ENCODE measurements around the gene XIAP. TPM values are rescaled to one million over a fixed set of nuclear protein-coding genes. Genes with fewer than 3 reads are reported as not detected.
"Not testable (repeated sequence)": the region's sequence is repeated elsewhere in the genome, so short reads cannot be mapped to it uniquely, and the experiment has no call there.

XIAP gene
- polyA plus RNA-seq, 6 donors from 2014 or later = 2.5 to 15.8 (median 9.4) TPM

- no peak overlapping the region for H3K4me3 Mint-ChIP-seq
- no peaks in the 10 kb centered on the region for H3K9me3 Mint-ChIP-seq
- DNase-seq (peak; percentile 45), ATAC-seq (ENCODE audit: low read depth in 2 of 2) (peak; percentile 44 to 45)
- peaks cover 6 to 8% (median 8%) of the 10 kb centered on the region in 3 donors for H3K4me1 Mint-ChIP-seq
- H3K27me3 Mint-ChIP-seq = no peaks in the 10 kb centered on the region
- H3K27ac Mint-ChIP-seq = no peak overlapping the region
- H3K36me3 Mint-ChIP-seq = no peaks in the 10 kb centered on the region
These were observed 25.1 kb downstream of the XIAP start for GRCh38 chrX:123884809-123885408.

DNA sequence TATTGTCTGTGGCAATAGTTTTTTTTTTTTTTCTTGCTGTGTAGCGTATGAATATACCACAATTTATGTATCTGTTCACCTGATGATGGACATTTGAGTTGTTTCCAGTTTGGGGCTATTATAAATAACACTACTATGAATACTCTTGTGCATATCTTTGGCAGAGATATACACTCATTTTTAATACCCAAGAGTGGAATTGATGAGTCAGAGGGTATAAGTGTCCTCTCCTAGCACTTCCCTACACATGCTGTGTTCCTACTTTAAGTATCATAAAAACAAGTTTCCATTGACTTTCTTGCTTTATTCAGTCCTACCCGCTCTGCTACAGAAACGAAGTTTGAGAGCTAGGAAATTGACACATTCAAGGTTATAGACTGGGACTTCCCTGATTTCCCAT is 39.8 kb downstream of the XIAP start:
- DNase-seq (no peak), ATAC-seq (ENCODE audit: low read depth in 2 of 2) (no peak)
- H3K27ac Mint-ChIP-seq = peak overlapping the region in 2 of 6 donors; percentile 1 to 28
- H3K4me3 Mint-ChIP-seq = no peak overlapping the region
- H3K27me3 Mint-ChIP-seq = no peaks in the 10 kb centered on the region
- peaks cover 6 to 9% (median 8%) of the 10 kb centered on the region in 3 donors for H3K4me1 Mint-ChIP-seq
- peaks cover 0 to 2% (median 0%) of the 10 kb centered on the region in 7 donors for H3K9me3 Mint-ChIP-seq
- no peaks in the 10 kb centered on the region for H3K36me3 Mint-ChIP-seq

DNA sequence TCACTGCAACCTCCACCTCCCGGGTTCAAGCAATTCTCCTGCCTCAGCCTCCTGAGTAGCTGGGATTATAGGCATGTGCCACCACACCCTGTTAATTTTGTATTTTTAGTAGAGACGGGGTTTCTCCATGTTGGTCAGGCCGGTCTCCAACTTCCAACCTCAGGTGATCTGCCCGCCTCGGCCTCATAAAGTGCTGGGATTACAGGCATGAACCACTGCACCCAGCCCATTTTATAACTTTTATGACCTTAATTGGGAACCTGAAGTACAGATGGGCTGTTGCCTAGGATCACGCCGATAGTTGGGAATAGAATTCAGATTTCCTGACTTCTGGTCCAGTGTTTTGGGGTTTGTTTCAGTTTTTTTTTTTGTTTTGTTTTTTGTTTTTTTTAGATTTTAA is 43.4 kb downstream of the XIAP start:
- not testable (repeated sequence) for ATAC-seq (ENCODE audit: low read depth in 2 of 2); H3K27me3 Mint-ChIP-seq; H3K36me3 Mint-ChIP-seq; DNase-seq; H3K4me3 Mint-ChIP-seq; H3K9me3 Mint-ChIP-seq
- Mint-ChIP-seq H3K4me1 (peaks cover 18 to 28% (median 24%) of the 10 kb centered on the region in 3 donors), H3K27ac (peak overlapping the region in 1 of 6 donors; percentile 10)

DNA sequence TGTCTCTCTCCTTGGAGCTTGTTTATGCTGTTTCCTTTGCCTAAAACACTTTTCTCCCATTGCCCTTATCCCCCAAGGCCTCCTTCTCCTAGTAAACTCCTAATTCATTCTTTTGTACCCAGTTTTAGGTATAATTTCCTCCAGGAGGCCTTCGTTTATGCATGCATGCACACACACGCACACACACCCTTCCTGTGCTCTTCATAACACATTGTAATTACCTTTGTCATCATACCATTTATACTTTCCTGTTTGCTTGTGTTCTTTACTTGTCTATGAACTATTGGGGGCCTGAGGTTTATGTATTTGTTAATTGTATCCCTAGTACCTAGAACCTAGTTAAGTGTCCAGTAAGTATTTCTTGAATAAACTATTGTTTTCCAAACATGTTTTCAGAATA is 45.5 kb downstream of the XIAP start:
- H3K4me3 Mint-ChIP-seq = peak overlapping the region in 7 of 8 donors; percentile 7 to 92 (median 78)
- H3K36me3 Mint-ChIP-seq = no peaks in the 10 kb centered on the region
- peak overlapping the region; percentile 78 to 90 (median 86) for H3K27ac Mint-ChIP-seq
- no peaks in the 10 kb centered on the region for H3K9me3 Mint-ChIP-seq
- DNase-seq = no peak
- H3K27me3 Mint-ChIP-seq = no peaks in the 10 kb centered on the region
- H3K4me1 Mint-ChIP-seq = peaks cover 18 to 30% (median 28%) of the 10 kb centered on the region in 3 donors
- ATAC-seq (ENCODE audit: low read depth in 2 of 2) = peak; percentile 52 to 53

GRCh38 chrX:123906557-123907316 is 46.9 kb downstream of the XIAP start:
- no peaks in the 10 kb centered on the region for H3K27me3 Mint-ChIP-seq
- peaks cover 18 to 31% (median 30%) of the 10 kb centered on the region in 3 donors for H3K4me1 Mint-ChIP-seq
- H3K4me3 Mint-ChIP-seq = peak overlapping the region in 4 of 8 donors; percentile 4 to 64 (median 15)
- H3K9me3 Mint-ChIP-seq = no peaks in the 10 kb centered on the region
- no peaks in the 10 kb centered on the region for H3K36me3 Mint-ChIP-seq
- no peak for ATAC-seq (ENCODE audit: low read depth in 2 of 2)
- DNase-seq = no peak
- H3K27ac Mint-ChIP-seq = peak overlapping the region in 5 of 6 donors; percentile 6 to 89 (median 73)

DNA sequence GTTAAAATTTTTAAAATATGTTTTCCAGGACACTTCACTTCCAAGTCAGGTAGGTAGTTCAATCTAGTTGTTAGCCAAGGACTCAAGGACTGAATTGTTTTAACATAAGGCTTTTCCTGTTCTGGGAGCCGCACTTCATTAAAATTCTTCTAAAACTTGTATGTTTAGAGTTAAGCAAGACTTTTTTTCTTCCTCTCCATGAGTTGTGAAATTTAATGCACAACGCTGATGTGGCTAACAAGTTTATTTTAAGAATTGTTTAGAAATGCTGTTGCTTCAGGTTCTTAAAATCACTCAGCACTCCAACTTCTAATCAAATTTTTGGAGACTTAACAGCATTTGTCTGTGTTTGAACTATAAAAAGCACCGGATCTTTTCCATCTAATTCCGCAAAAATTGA is 49.7 kb downstream of the XIAP start:
- Mint-ChIP-seq H3K4me3 (no peak overlapping the region), H3K4me1 (peaks cover 13 to 24% (median 22%) of the 10 kb centered on the region in 3 donors), H3K36me3 (no peaks in the 10 kb centered on the region), H3K27me3 (no peaks in the 10 kb centered on the region), H3K9me3 (no peaks in the 10 kb centered on the region), H3K27ac (peak overlapping the region in 1 of 6 donors; percentile 3)
- ATAC-seq (ENCODE audit: low read depth in 2 of 2) = no peak
- no peak for DNase-seq

DNA sequence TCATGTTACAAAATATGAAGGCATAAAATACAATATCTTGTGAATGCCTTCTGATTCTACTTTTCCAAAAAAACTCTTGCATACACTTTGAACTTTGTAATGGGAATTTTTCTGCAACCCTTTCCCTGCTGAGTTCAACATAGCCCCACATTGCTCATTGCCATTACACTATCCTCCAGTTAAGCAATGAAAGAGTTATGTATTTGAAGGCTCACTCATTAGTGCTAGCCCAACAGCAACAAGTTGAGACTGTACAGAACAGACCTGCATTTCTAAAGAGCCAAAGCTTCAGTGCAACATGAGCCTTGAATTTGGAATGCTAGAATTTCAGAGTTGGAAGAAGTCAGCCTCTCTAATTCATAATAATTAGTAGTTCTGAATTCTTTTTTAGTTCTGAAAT is 57.2 kb downstream of the XIAP start:
- H3K36me3 Mint-ChIP-seq = no peaks in the 10 kb centered on the region
- no peaks in the 10 kb centered on the region for H3K27me3 Mint-ChIP-seq
- H3K4me1 Mint-ChIP-seq = no peaks in the 10 kb centered on the region
- H3K9me3 Mint-ChIP-seq = no peaks in the 10 kb centered on the region
- no peak for DNase-seq
- H3K4me3 Mint-ChIP-seq = no peak overlapping the region
- no peak overlapping the region for H3K27ac Mint-ChIP-seq
- ATAC-seq (ENCODE audit: low read depth in 2 of 2) = no peak

GRCh38 chrX:123918106-123918721 is 58.4 kb downstream of the XIAP start:
- Mint-ChIP-seq H3K27ac (no peak overlapping the region), H3K36me3 (no peaks in the 10 kb centered on the region), H3K27me3 (no peaks in the 10 kb centered on the region), H3K9me3 (no peaks in the 10 kb centered on the region), H3K4me3 (no peak overlapping the region), H3K4me1 (no peaks in the 10 kb centered on the region)
- ATAC-seq (ENCODE audit: low read depth in 2 of 2) = no peak
- DNase-seq = no peak

GRCh38 chrX:123920105-123920785 is 60.4 kb downstream of the XIAP start:
- Mint-ChIP-seq H3K9me3 (no peaks in the 10 kb centered on the region), H3K36me3 (no peaks in the 10 kb centered on the region), H3K4me3 (no peak overlapping the region), H3K27ac (no peak overlapping the region), H3K27me3 (no peaks in the 10 kb centered on the region), H3K4me1 (no peaks in the 10 kb centered on the region)
- ATAC-seq (ENCODE audit: low read depth in 2 of 2) (no peak), DNase-seq (no peak)

GRCh38 chrX:123923211-123923610 is 63.4 kb downstream of the XIAP start:
- Mint-ChIP-seq H3K4me3 (no peak overlapping the region), H3K27ac (no peak overlapping the region), H3K9me3 (no peaks in the 10 kb centered on the region), H3K4me1 (peaks cover 0 to 7% (median 0%) of the 10 kb centered on the region in 3 donors), H3K27me3 (no peaks in the 10 kb centered on the region), H3K36me3 (no peaks in the 10 kb centered on the region)
- DNase-seq (no peak), ATAC-seq (ENCODE audit: low read depth in 2 of 2) (no peak)

GRCh38 chrX:123924186-123924585 is 64.3 kb downstream of the XIAP start:
- peaks cover 0 to 7% (median 0%) of the 10 kb centered on the region in 3 donors for H3K4me1 Mint-ChIP-seq
- no peak for ATAC-seq (ENCODE audit: low read depth in 2 of 2)
- H3K4me3 Mint-ChIP-seq = no peak overlapping the region
- peaks cover 0 to 3% (median 0%) of the 10 kb centered on the region in 7 donors for H3K9me3 Mint-ChIP-seq
- no peak overlapping the region for H3K27ac Mint-ChIP-seq
- H3K27me3 Mint-ChIP-seq = no peaks in the 10 kb centered on the region
- H3K36me3 Mint-ChIP-seq = no peaks in the 10 kb centered on the region
- no peak for DNase-seq

GRCh38 chrX:123927845-123928244 is 68.0 kb downstream of the XIAP start:
- Mint-ChIP-seq H3K27ac (no peak overlapping the region), H3K4me1 (peaks cover 0 to 7% (median 0%) of the 10 kb centered on the region in 3 donors), H3K27me3 (no peaks in the 10 kb centered on the region), H3K36me3 (peaks cover 0 to 6% of the 10 kb centered on the region in 2 donors), H3K9me3 (peaks cover 4 to 9% (median 5%) of the 10 kb centered on the region in 7 donors), H3K4me3 (no peak overlapping the region)
- ATAC-seq (ENCODE audit: low read depth in 2 of 2) (no peak), DNase-seq (no peak)

GRCh38 chrX:123932055-123932454 is 72.2 kb downstream of the XIAP start:
- not testable (repeated sequence) for H3K4me1 Mint-ChIP-seq; H3K4me3 Mint-ChIP-seq; DNase-seq; ATAC-seq (ENCODE audit: low read depth in 2 of 2); H3K27me3 Mint-ChIP-seq; H3K27ac Mint-ChIP-seq; H3K36me3 Mint-ChIP-seq
- H3K9me3 Mint-ChIP-seq = peaks cover 4 to 11% (median 8%) of the 10 kb centered on the region in 7 donors
